HepG2 (cell line): ENCODE data around the gene FANCM. TPM values are rescaled to one million over a fixed set of nuclear protein-coding genes. Genes with fewer than 3 reads are reported as not detected.
A peak's percentile ranks its signal among the peaks of the same experiment; 100 is the strongest.

ENCODE experiments used
- ADNP ChIP-seq: sonication (generic); formaldehyde crosslinking; IDR thresholded peaks from 2 replicates; pipeline ENCODE4 v1.4.0; 2020; ENCODE audit warnings: missing genetic modification reagents
- CENPT ChIP-seq: sonication (generic); formaldehyde crosslinking; IDR thresholded peaks from 2 replicates; pipeline ENCODE4 v1.8.0; 2022; ENCODE audit warnings: low read depth, mild to moderate bottlenecking, moderate library complexity, missing genetic modification reagents
- DRAP1 ChIP-seq: IDR thresholded peaks from 2 replicates; pipeline ENCODE4 v1.6.1; 2016; ENCODE audit warnings: missing genetic modification reagents, missing compliant biosample characterization
- FLYWCH1 ChIP-seq: sonication (generic); formaldehyde crosslinking; IDR thresholded peaks from 2 replicates; pipeline ENCODE4 v1.8.1; 2023; ENCODE audit warnings: mild to moderate bottlenecking, missing genetic modification reagents
- GTF3A ChIP-seq: sonication (generic); formaldehyde crosslinking; conservative IDR thresholded peaks from 2 replicates; pipeline ENCODE4 v1.4.0; 2020; ENCODE audit warnings: mild to moderate bottlenecking, missing genetic modification reagents
- KLF9 ChIP-seq: IDR thresholded peaks from 2 replicates; pipeline ENCODE4 v1.6.1; 2016; ENCODE audit warnings: low read depth
- MAFG ChIP-seq: sonication (generic); formaldehyde crosslinking; IDR thresholded peaks from 2 replicates; pipeline ENCODE4 v1.5.1; 2020; ENCODE audit warnings: mild to moderate bottlenecking, missing genetic modification reagents
- MED13 ChIP-seq: sonication (generic); formaldehyde crosslinking; IDR thresholded peaks from 2 replicates; pipeline ENCODE4 v1.5.0; 2020; ENCODE audit warnings: missing genetic modification reagents
- MNT ChIP-seq: fragments of 450-650 bp; IDR thresholded peaks from 2 replicates; pipeline ENCODE4 v1.6.1; 2016
- NCOR1 ChIP-seq: fragments of 200-600 bp; sonication (generic); IDR thresholded peaks from 2 replicates; pipeline ENCODE4 v1.7.0; 2017; ENCODE audit warnings: antibody characterized with exemption, low read length, borderline replicate concordance
- NONO ChIP-seq, 2 experiments: fragments of 450-650 bp in 1 of 2; sonication (generic) in 1 of 2; formaldehyde crosslinking in 1 of 2; IDR thresholded peaks in 1 of 2; conservative IDR thresholded peaks in 1 of 2; 2 replicates each; pipeline versions ENCODE4 v1.6.1 to v1.8.0; 2017 to 2022; ENCODE audit warnings: mild to moderate bottlenecking in 1 of 2, missing genetic modification reagents in 1 of 2, moderate library complexity in 1 of 2
- PHF20 ChIP-seq: sonication (generic); formaldehyde crosslinking; IDR thresholded peaks from 2 replicates; pipeline ENCODE4 v1.5.0; 2020; ENCODE audit warnings: mild to moderate bottlenecking, missing genetic modification reagents
- SAP130 ChIP-seq: IDR thresholded peaks from 2 replicates; pipeline ENCODE4 v1.6.1; 2016; ENCODE audit warnings: low read depth
- TOE1 ChIP-seq: sonication (generic); formaldehyde crosslinking; IDR thresholded peaks from 2 replicates; pipeline ENCODE4 v1.4.0; 2020; ENCODE audit warnings: mild to moderate bottlenecking, missing genetic modification reagents
- ZHX1 ChIP-seq: sonication (generic); formaldehyde crosslinking; IDR thresholded peaks from 2 replicates; pipeline ENCODE4 v1.8.1; 2022; ENCODE audit warnings: low read depth, mild to moderate bottlenecking, missing genetic modification reagents
- ZNF275 ChIP-seq: sonication (generic); formaldehyde crosslinking; IDR thresholded peaks from 2 replicates; pipeline ENCODE4 v1.8.0; 2022; ENCODE audit warnings: missing genetic modification reagents, mild to moderate bottlenecking, inconsistent platforms, borderline replicate concordance
- ZNF350 ChIP-seq: sonication (generic); formaldehyde crosslinking; IDR thresholded peaks from 2 replicates; pipeline ENCODE4 v1.4.0; 2020; ENCODE audit warnings: mild to moderate bottlenecking, low read depth, missing genetic modification reagents, borderline replicate concordance
- ZNF503 ChIP-seq: sonication (generic); formaldehyde crosslinking; IDR thresholded peaks from 2 replicates; pipeline ENCODE4 v1.4.0; 2020; ENCODE audit warnings: missing genetic modification reagents
- ZNF549 ChIP-seq: sonication (generic); formaldehyde crosslinking; IDR thresholded peaks from 2 replicates; pipeline ENCODE4 v1.5.0; 2020; ENCODE audit warnings: missing genetic modification reagents
- ZNF652 ChIP-seq: IDR thresholded peaks from 2 replicates; pipeline ENCODE4 v1.6.1; 2016; ENCODE audit warnings: low read depth, borderline replicate concordance
- ZNF788 ChIP-seq: sonication (generic); formaldehyde crosslinking; IDR thresholded peaks from 2 replicates; pipeline ENCODE4 v1.5.0; 2020; ENCODE audit warnings: mild to moderate bottlenecking, missing genetic modification reagents, borderline replicate concordance
- polyA plus RNA-seq, 8 experiments: library from polyadenylated mRNA; depleted of rRNA in 3 of 8; stranded (reverse) in 7 of 8; unstranded in 1 of 8; fragments of >200 nt; fragmentation: Illumina TruSeq in 4 of 8; extraction: Trizol in 4 of 8; gene quantifications; 2 replicates each; pipeline versions ENCODE4 v1.2.1 to v1.2.3, GENCODE V29; 2011 to 2016; ENCODE audit warnings: low read depth in 4 of 8, missing spikeins in 1 of 8, mixed read lengths in 1 of 8; ENCODE audit not compliant: insufficient read depth in 1 of 8
- total RNA-seq, 5 experiments: library from RNA; depleted of rRNA; stranded (reverse); fragments of >200 nt; fragmentation: Illumina TruSeq; extraction: Trizol; gene quantifications; 2 replicates each; pipeline ENCODE4 v1.2.3, GENCODE V29; 2016; ENCODE audit warnings: low read depth in 1 of 5

The FANCM gene
- total and polyA plus RNA-seq, 2 of the 13 experiments (the other 11 are each of a cell fraction or from before 2014, with no cell fraction given), result 2.6 to 10.4 TPM

GRCh38 chr14:45134051-45134958, 1.4 kb upstream of the FANCM start, which contains the start of gene FKBP3 (continued):
- TF ChIP-seq SAP130 (peak; percentile 77), FLYWCH1 (CRISPR knock-in tag) (peak; percentile 76; the same call in 1 of the 2 replicates), ZHX1 (0 out of 2 replicates have a peak, but pooled peaks have one; percentile 50), ZNF275 (no peak), ZNF549 (CRISPR knock-in tag) (no peak), PHF20 (no peak; the same call in none of the 2 replicates), CENPT (CRISPR knock-in tag) (no peak), MED13 (CRISPR knock-in tag) (no peak), MAFG (CRISPR knock-in tag) (no peak), DRAP1 (peak; percentile 82), MNT (no peak), NONO (IDR thresholded peaks at IDR 0.05) (no peak), NONO (CRISPR knock-in tag; conservative IDR thresholded peaks at IDR 0.05) (0 out of 2 replicates have a peak, but pooled peaks have one; percentile 23), ZNF503 (no peak), ZNF350 (CRISPR knock-in tag) (peak; percentile 66; the same call in 1 of the 2 replicates), ZNF652 (CRISPR knock-in tag) (no peak), ADNP (CRISPR knock-in tag) (no peak), GTF3A (CRISPR knock-in tag) (no peak), NCOR1 (peak; percentile 42; the same call in 1 of the 2 replicates), KLF9 (CRISPR knock-in tag) (no peak), ZNF788 (no peak), TOE1 (no peak)
